IMR-90 (cell line): ENCODE measurements around the gene MYO10. TPM values are rescaled to one million over a fixed set of nuclear protein-coding genes. Genes with fewer than 3 reads are reported as not detected.
A peak's percentile ranks its signal among the peaks of the same experiment; 100 is the strongest.

Experiments
- ATAC-seq: fragments of 200-7000 bp; cut with Tn5 transposase; 2 replicates; pipeline ENCODE4 v1.9.1; 2020; ENCODE audit warnings: low read depth, mild to moderate bottlenecking, moderate library complexity
- BruUV-seq: library from RNA; stranded (reverse); fragments of 400-500 nt; replicated peaks from 2 replicates; lab custom pipeline; 2021; lab: Mats Ljungman, UMichigan
- CTCF ChIA-PET: fragments of 300-600 bp; formaldehyde crosslinking; extraction: SDS; loops from one replicate; lab custom pipeline; 2021; ENCODE audit warnings: antibody characterized with exemption; lab: Yijun Ruan, JAX
- POLR2A ChIA-PET: fragments of 300-600 bp; sonication (Branson Sonifier 250); formaldehyde crosslinking; loops from one replicate; lab custom pipeline; 2022; ENCODE audit warnings: antibody characterized with exemption; ENCODE audit not compliant: unreplicated experiment; lab: Charles Lee
- DNase-seq: peaks from one replicate; pipeline ENCODE4 v3.0.0; 2013
- H2AFZ ChIP-seq: replicated peaks from 2 replicates; pipeline ENCODE3; 2013; ENCODE audit warnings: low read length, mild to moderate bottlenecking; ENCODE audit not compliant: poor library complexity
- H2AK5ac ChIP-seq: 2 replicates; pipeline ENCODE4 v1.6.1; 2013; ENCODE audit warnings: low read depth, low read length, inconsistent platforms
- H2AK9ac ChIP-seq: replicated peaks from 2 replicates; pipeline ENCODE3; 2013; ENCODE audit warnings: mild to moderate bottlenecking, low read depth, low read length, moderate library complexity; ENCODE audit not compliant: poor library complexity
- H2BK120ac ChIP-seq: 2 replicates; pipeline ENCODE4 v1.6.1; 2013; ENCODE audit warnings: low read depth, low read length, inconsistent platforms
- H2BK15ac ChIP-seq: 3 replicates; pipeline ENCODE4 v1.6.1; 2013; ENCODE audit warnings: low read depth, low read length, inconsistent platforms
- H2BK20ac ChIP-seq: 2 replicates; pipeline ENCODE4 v1.6.1; 2013; ENCODE audit warnings: low read depth, mild to moderate bottlenecking, inconsistent platforms, low read length, moderate library complexity
- H2BK5ac ChIP-seq: 2 replicates; pipeline ENCODE4 v1.6.1; 2013; ENCODE audit warnings: mild to moderate bottlenecking, low read depth, low read length, inconsistent platforms; ENCODE audit not compliant: poor library complexity, severe bottlenecking
- H3K14ac ChIP-seq: replicated peaks from 2 replicates; pipeline ENCODE4 v1.6.1; 2013; ENCODE audit warnings: low read depth, low read length, inconsistent platforms
- H3K18ac ChIP-seq: 2 replicates; pipeline ENCODE4 v1.6.1; 2013; ENCODE audit warnings: low read depth, low read length, control low read depth
- H3K23ac ChIP-seq: 2 replicates; pipeline ENCODE4 v1.6.1; 2013; ENCODE audit warnings: low read depth, low read length, inconsistent platforms
- H3K27ac ChIP-seq: 2 replicates; pipeline ENCODE4 v1.5.1; 2013; ENCODE audit warnings: mild to moderate bottlenecking, control low read depth, low read length; ENCODE audit not compliant: insufficient read depth
- H3K27me3 ChIP-seq: 2 replicates; pipeline ENCODE4 v1.6.1; 2013; ENCODE audit warnings: low read length; ENCODE audit not compliant: control insufficient read depth, insufficient read depth
- H3K36me3 ChIP-seq: 2 replicates; pipeline ENCODE4 v1.6.1; 2013; ENCODE audit warnings: low read length, mixed read lengths; ENCODE audit not compliant: control insufficient read depth, insufficient read depth
- H3K4ac ChIP-seq: 2 replicates; pipeline ENCODE4 v1.6.1; 2013; ENCODE audit warnings: low read depth, low read length, inconsistent platforms
- H3K4me1 ChIP-seq: 2 replicates; pipeline ENCODE4 v1.6.1; 2013; ENCODE audit warnings: low read length, mixed read lengths; ENCODE audit not compliant: control insufficient read depth, insufficient read depth
- H3K4me2 ChIP-seq: 2 replicates; pipeline ENCODE4 v1.6.1; 2013; ENCODE audit warnings: low read depth, mild to moderate bottlenecking, control low read depth, low read length, moderate library complexity
- H3K4me3 ChIP-seq: 2 replicates; pipeline ENCODE4 v1.5.1; 2013; ENCODE audit warnings: low read depth, mild to moderate bottlenecking, control low read depth, low read length, moderate library complexity; ENCODE audit not compliant: insufficient read depth
- H3K56ac ChIP-seq: 2 replicates; pipeline ENCODE4 v1.6.1; 2013; ENCODE audit warnings: low read length, inconsistent platforms; ENCODE audit not compliant: insufficient read depth; ENCODE audit errors: extremely low read depth
- H3K79me1 ChIP-seq, 2 experiments: 2 replicates each; pipeline ENCODE4 v1.6.1; 2013; ENCODE audit warnings: low read length in 2 of 2, inconsistent platforms in 1 of 2, low read depth in 1 of 2
- H3K9ac ChIP-seq: 2 replicates; pipeline ENCODE4 v1.6.1; 2013; ENCODE audit warnings: low read depth, low read length, control low read depth
- H3K9me1 ChIP-seq: 2 replicates; pipeline ENCODE4 v1.6.1; 2013; ENCODE audit warnings: low read length, inconsistent platforms; ENCODE audit not compliant: insufficient read depth
- H3K9me3 ChIP-seq: 2 replicates; pipeline ENCODE4 v1.6.1; 2013; ENCODE audit warnings: low read length; ENCODE audit not compliant: control insufficient read depth, insufficient read depth
- H4K20me1 ChIP-seq: 2 replicates; pipeline ENCODE4 v1.6.1; 2013; ENCODE audit warnings: low read length, inconsistent platforms; ENCODE audit not compliant: insufficient read depth
- H4K5ac ChIP-seq: 2 replicates; pipeline ENCODE4 v1.6.1; 2013; ENCODE audit warnings: mild to moderate bottlenecking, low read depth, low read length, control low read depth
- H4K8ac ChIP-seq, 2 experiments: 2 replicates each; pipeline ENCODE4 v1.6.1; 2013; ENCODE audit warnings: low read depth in 2 of 2, low read length in 2 of 2, control low read depth in 1 of 2, inconsistent platforms in 1 of 2
- H4K91ac ChIP-seq: 2 replicates; pipeline ENCODE4 v1.6.1; 2013; ENCODE audit warnings: low read depth, low read length, inconsistent platforms; ENCODE audit not compliant: insufficient read depth
- BHLHE40 ChIP-seq: fragments of 150-350 bp; IDR thresholded peaks from 2 replicates; pipeline ENCODE4 v1.6.1; 2016; ENCODE audit warnings: mild to moderate bottlenecking, low read depth, low read length
- CEBPB ChIP-seq: IDR thresholded peaks from 2 replicates; pipeline ENCODE4 v1.6.1; 2012; ENCODE audit warnings: low read depth, low read length, improper control_type of control experiment
- CHD1 ChIP-seq: IDR thresholded peaks from 2 replicates; pipeline ENCODE4 v1.6.1; 2012; ENCODE audit warnings: low read depth, low read length, improper control_type of control experiment
- FOS ChIP-seq: fragments of 150-350 bp; IDR thresholded peaks from 2 replicates; pipeline ENCODE4 v1.6.1; 2016; ENCODE audit warnings: low read depth, low read length
- MAFK ChIP-seq: IDR thresholded peaks from 2 replicates; pipeline ENCODE4 v1.6.1; 2012; ENCODE audit warnings: low read depth, low read length, improper control_type of control experiment
- MAZ ChIP-seq: IDR thresholded peaks from 2 replicates; pipeline ENCODE4 v1.6.1; 2012; ENCODE audit warnings: low read depth, mild to moderate bottlenecking, low read length, improper control_type of control experiment, moderate library complexity, borderline replicate concordance
- MXI1 ChIP-seq: IDR thresholded peaks from 2 replicates; pipeline ENCODE4 v1.6.1; 2012; ENCODE audit warnings: low read depth, mild to moderate bottlenecking, low read length, moderate library complexity, borderline replicate concordance
- NFE2L2 ChIP-seq: fragments of 150-350 bp; IDR thresholded peaks from 2 replicates; pipeline ENCODE4 v1.6.1; 2016; ENCODE audit warnings: low read depth, mild to moderate bottlenecking, low read length
- POLR2A ChIP-seq: IDR thresholded peaks from 2 replicates; pipeline ENCODE4 v1.6.1; 2012; ENCODE audit warnings: mild to moderate bottlenecking, low read depth, low read length
- RAD21 ChIP-seq: IDR thresholded peaks from 2 replicates; pipeline ENCODE4 v1.6.1; 2012; ENCODE audit warnings: low read length, improper control_type of control experiment
- RCOR1 ChIP-seq: IDR thresholded peaks from 2 replicates; pipeline ENCODE4 v1.6.1; 2012; ENCODE audit warnings: mild to moderate bottlenecking, low read length, improper control_type of control experiment; ENCODE audit not compliant: insufficient replicate concordance
- RFX5 ChIP-seq: IDR thresholded peaks from 2 replicates; pipeline ENCODE4 v1.8.0; 2012; ENCODE audit warnings: low read depth, mild to moderate bottlenecking, low read length, moderate library complexity
- SMC3 ChIP-seq: fragments of 150-350 bp; IDR thresholded peaks from 2 replicates; pipeline ENCODE4 v1.6.1; 2016; ENCODE audit warnings: low read depth, mild to moderate bottlenecking, antibody characterized with exemption, low read length, moderate library complexity
- WGBS, 2 experiments: methylation state at CpG; one replicate each; pipeline versions ENCODE4 v1.1.5 to v1.1.7; 2013; ENCODE audit warnings: missing lambda C conversion rate in 2 of 2; ENCODE audit not compliant: insufficient read length in 1 of 2; ENCODE audit errors: extremely low coverage in 2 of 2; 5-methylcytosine and 5-hydroxymethylcytosine counted together
- dilution Hi-C: fragments of 300-500 bp; cut with HindIII; formaldehyde crosslinking; loops from one replicate; pipeline ENCODE4 v1.14.3; 2018; ENCODE audit warnings: low sequenced_read_pairs; ENCODE audit not compliant: unreplicated experiment
- in situ Hi-C: fragments of 300-500 bp; cut with MboI; formaldehyde crosslinking; loops from 3 replicates; pipeline ENCODE4 v1.14.3; 2019; ENCODE audit warnings: low sequenced_read_pairs, inconsistent platforms, mixed read lengths
- intact Hi-C: fragments of 100-400 bp; cut with micrococcal nuclease; formaldehyde crosslinking; loops from 2 replicates; pipeline ENCODE4 v1.10.0; 2022
- polyA plus RNA-seq, 3 experiments: library from polyadenylated mRNA; depleted of rRNA; stranded (reverse); fragments of >200 nt; gene quantifications; 2 replicates each; pipeline ENCODE4 v1.2.3, GENCODE V29; 2012; ENCODE audit warnings: low replicate concordance in 1 of 3
- total RNA-seq: library from RNA; depleted of rRNA; stranded (reverse); fragments of >200 nt; gene quantifications from 2 replicates; pipeline ENCODE4 v1.2.3, GENCODE V29; 2012
- TF ChIP-seq, protein P1 (sequence below): fragments of 150-350 bp; IDR thresholded peaks from 2 replicates; pipeline ENCODE4 v1.6.1; 2017; ENCODE audit warnings: mild to moderate bottlenecking, antibody characterized with exemption, low read length, low read depth
- TF ChIP-seq, protein P2 (sequence below): fragments of 150-350 bp; IDR thresholded peaks from 2 replicates; pipeline ENCODE4 v1.6.1; 2016; ENCODE audit warnings: low read depth, mild to moderate bottlenecking, low read length, moderate library complexity, borderline replicate concordance
- TF ChIP-seq, protein P3 (sequence below): conservative IDR thresholded peaks from 2 replicates; pipeline ENCODE4 v1.5.1; 2012; ENCODE audit warnings: mild to moderate bottlenecking, low read depth, low read length, improper control_type of control experiment

The MYO10 gene
- total and polyA plus RNA-seq, 2 of the 4 experiments (the other 2 are of a cell fraction) = 39.9 to 115 TPM

DNA sequence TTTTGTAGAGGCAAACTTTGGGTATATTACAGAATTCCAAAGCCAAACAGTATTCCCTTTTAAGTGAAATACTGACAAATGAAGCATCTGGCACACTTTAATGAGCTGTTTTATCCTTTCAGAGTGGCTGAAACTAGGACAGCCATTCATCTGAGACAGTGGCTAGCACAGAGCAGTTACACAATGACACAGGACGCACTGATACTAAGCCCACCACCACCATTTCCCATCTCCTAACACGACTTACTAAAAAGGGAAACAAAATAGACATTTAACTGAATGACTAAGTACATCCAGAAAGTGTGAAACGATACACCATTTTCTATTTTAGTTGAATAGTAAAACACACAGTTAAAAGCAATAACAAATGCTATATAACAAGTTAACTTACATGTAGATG lies 198.9 kb downstream of the MYO10 start:
- Histone ChIP-seq H3K9ac (no peak overlapping the region), H3K36me3 (peaks cover 38% of the 10 kb centered on the region), H2BK15ac (no peak overlapping the region), H2BK20ac (no peak overlapping the region; the same call in 1 of the 2 replicates), H3K4me2 (peak overlapping the region; percentile 52), H2AFZ (no peak overlapping the region), H3K4me3 (no peak overlapping the region), H3K4ac (peak overlapping the region; percentile 64), H4K8ac (peak overlapping the region in 1 of 2 experiments; percentile 72; a peak in 3 of 4 replicates), H3K79me1 (peaks cover 17 to 85% of the 10 kb centered on the region in 2 experiments), H3K18ac (peak overlapping the region; percentile 58; the same call in 1 of the 2 replicates), H3K27me3 (no peaks in the 10 kb centered on the region), H3K9me1 (peaks cover 27% of the 10 kb centered on the region), H3K14ac (peak overlapping the region; percentile 21), H4K20me1 (peaks cover 43% of the 10 kb centered on the region), H3K23ac (peak overlapping the region; percentile 13; the same call in 1 of the 2 replicates), H4K5ac (peak overlapping the region; percentile 79; the same call in 1 of the 2 replicates), H2BK120ac (peak overlapping the region; percentile 12), H3K27ac (peak overlapping the region; percentile 68; the same call in 1 of the 2 replicates), H3K4me1 (peaks cover 22% of the 10 kb centered on the region), H3K56ac (no peak overlapping the region), H2AK9ac (no peak overlapping the region), H2AK5ac (peak overlapping the region; percentile 53; the same call in 1 of the 2 replicates), H4K91ac (peak overlapping the region; percentile 14; the same call in 1 of the 2 replicates), H2BK5ac (peak overlapping the region; percentile 18), H3K9me3 (no peaks in the 10 kb centered on the region)
- no peak for ATAC-seq
- ChIA-PET POLR2A (no interaction called here), CTCF (no interaction called here)
- TF ChIP-seq, protein P1, sequence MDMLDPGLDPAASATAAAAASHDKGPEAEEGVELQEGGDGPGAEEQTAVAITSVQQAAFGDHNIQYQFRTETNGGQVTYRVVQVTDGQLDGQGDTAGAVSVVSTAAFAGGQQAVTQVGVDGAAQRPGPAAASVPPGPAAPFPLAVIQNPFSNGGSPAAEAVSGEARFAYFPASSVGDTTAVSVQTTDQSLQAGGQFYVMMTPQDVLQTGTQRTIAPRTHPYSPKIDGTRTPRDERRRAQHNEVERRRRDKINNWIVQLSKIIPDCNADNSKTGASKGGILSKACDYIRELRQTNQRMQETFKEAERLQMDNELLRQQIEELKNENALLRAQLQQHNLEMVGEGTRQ = no peak
- TF ChIP-seq CHD1 = no peak
- TF ChIP-seq RAD21 = no peak
- TF ChIP-seq NFE2L2 = no peak
- TF ChIP-seq MAZ = no peak
- TF ChIP-seq, protein P2, sequence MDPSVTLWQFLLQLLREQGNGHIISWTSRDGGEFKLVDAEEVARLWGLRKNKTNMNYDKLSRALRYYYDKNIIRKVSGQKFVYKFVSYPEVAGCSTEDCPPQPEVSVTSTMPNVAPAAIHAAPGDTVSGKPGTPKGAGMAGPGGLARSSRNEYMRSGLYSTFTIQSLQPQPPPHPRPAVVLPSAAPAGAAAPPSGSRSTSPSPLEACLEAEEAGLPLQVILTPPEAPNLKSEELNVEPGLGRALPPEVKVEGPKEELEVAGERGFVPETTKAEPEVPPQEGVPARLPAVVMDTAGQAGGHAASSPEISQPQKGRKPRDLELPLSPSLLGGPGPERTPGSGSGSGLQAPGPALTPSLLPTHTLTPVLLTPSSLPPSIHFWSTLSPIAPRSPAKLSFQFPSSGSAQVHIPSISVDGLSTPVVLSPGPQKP = no peak
- TF ChIP-seq CEBPB = no peak
- no peak for TF ChIP-seq FOS
- no peak for TF ChIP-seq BHLHE40
- TF ChIP-seq MAFK = no peak
- no peak for TF ChIP-seq RFX5
- no peak for TF ChIP-seq MXI1
- TF ChIP-seq, protein P3, sequence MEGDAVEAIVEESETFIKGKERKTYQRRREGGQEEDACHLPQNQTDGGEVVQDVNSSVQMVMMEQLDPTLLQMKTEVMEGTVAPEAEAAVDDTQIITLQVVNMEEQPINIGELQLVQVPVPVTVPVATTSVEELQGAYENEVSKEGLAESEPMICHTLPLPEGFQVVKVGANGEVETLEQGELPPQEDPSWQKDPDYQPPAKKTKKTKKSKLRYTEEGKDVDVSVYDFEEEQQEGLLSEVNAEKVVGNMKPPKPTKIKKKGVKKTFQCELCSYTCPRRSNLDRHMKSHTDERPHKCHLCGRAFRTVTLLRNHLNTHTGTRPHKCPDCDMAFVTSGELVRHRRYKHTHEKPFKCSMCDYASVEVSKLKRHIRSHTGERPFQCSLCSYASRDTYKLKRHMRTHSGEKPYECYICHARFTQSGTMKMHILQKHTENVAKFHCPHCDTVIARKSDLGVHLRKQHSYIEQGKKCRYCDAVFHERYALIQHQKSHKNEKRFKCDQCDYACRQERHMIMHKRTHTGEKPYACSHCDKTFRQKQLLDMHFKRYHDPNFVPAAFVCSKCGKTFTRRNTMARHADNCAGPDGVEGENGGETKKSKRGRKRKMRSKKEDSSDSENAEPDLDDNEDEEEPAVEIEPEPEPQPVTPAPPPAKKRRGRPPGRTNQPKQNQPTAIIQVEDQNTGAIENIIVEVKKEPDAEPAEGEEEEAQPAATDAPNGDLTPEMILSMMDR = no peak
- TF ChIP-seq SMC3 = no peak
- no peak for TF ChIP-seq POLR2A
- no peak for TF ChIP-seq RCOR1
- intact Hi-C loops = no loop called here
- no CpG with 5 or more reads among the region's 3 CpGs for WGBS, 2 experiments
- DNase-seq = no peak
- dilution Hi-C loops = no loop called here
- in situ Hi-C loops = no loop called here
- no TSS peak for BruUV-seq
